HEK293T (cell line): ENCODE measurements around the gene SPATA9.

ENCODE experiments used
- CTBP1 ChIP-seq: fragments of 450-650 bp; IDR thresholded peaks from 2 replicates; pipeline ENCODE4 v1.6.1; 2016; ENCODE audit warnings: borderline replicate concordance
- ELF4 ChIP-seq: fragments of 450-650 bp; IDR thresholded peaks from 2 replicates; pipeline ENCODE4 v1.6.1; 2017; ENCODE audit warnings: antibody characterized with exemption
- FOXA1 ChIP-seq: fragments of 450-650 bp; IDR thresholded peaks from 2 replicates; pipeline ENCODE4 v1.6.1; 2016; ENCODE audit warnings: mild to moderate bottlenecking
- FOXM1 ChIP-seq: fragments of 450-650 bp; IDR thresholded peaks from 2 replicates; pipeline ENCODE4 v1.6.1; 2017; ENCODE audit warnings: mild to moderate bottlenecking, borderline replicate concordance
- HDGF ChIP-seq: fragments of 450-650 bp; IDR thresholded peaks from 2 replicates; pipeline ENCODE4 v1.6.1; 2017; ENCODE audit warnings: antibody characterized with exemption, borderline replicate concordance
- L3MBTL2 ChIP-seq: fragments of 450-650 bp; conservative IDR thresholded peaks from 2 replicates; pipeline ENCODE4 v1.6.1; 2016; ENCODE audit warnings: mild to moderate bottlenecking
- LEF1 ChIP-seq: fragments of 450-650 bp; IDR thresholded peaks from 2 replicates; pipeline ENCODE4 v1.6.1; 2017; ENCODE audit warnings: mild to moderate bottlenecking, borderline replicate concordance
- NFRKB ChIP-seq: fragments of 450-650 bp; IDR thresholded peaks from 2 replicates; pipeline ENCODE4 v1.6.1; 2016; ENCODE audit warnings: mild to moderate bottlenecking, moderate library complexity
- PKNOX1 ChIP-seq: fragments of 450-650 bp; IDR thresholded peaks from 2 replicates; pipeline ENCODE4 v1.6.1; 2016
- SP1 ChIP-seq: fragments of 450-650 bp; IDR thresholded peaks from 2 replicates; pipeline ENCODE4 v1.6.1; 2017
- SUZ12 ChIP-seq: fragments of 450-650 bp; IDR thresholded peaks from 2 replicates; pipeline ENCODE4 v1.6.1; 2016; ENCODE audit warnings: mild to moderate bottlenecking
- TARDBP ChIP-seq: fragments of 450-650 bp; IDR thresholded peaks from 2 replicates; pipeline ENCODE4 v1.6.1; 2016
- ZNF384 ChIP-seq: fragments of 450-650 bp; IDR thresholded peaks from 2 replicates; pipeline ENCODE4 v1.6.1; 2016

DNA sequence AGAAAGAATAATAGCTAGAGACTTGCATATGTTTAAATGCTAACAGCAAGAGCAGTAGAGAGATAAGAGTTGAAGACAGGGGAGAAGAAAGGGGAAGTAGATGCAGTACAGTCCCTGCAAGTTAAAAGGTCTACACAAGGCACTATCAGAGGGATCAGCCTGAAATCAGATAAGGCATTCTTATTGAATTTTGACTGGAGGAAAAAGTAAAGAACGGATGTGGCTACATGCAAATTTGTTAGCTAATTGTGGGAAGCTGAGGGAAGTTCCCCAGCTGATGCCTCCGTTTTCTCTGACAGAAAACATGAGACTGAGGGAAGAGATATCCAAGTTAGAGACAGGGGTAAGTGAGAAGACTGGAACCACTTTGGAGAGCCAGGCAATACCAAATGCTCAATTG is 35.4 kb upstream of the SPATA9 start:
- TF ChIP-seq CTBP1 (no peak), FOXA1 (no peak), FOXM1 (no peak), SP1 (no peak), HDGF (no peak), L3MBTL2 (no peak), LEF1 (no peak), NFRKB (no peak), TARDBP (no peak), ZNF384 (no peak), SUZ12 (no peak), ELF4 (no peak), PKNOX1 (no peak)
